ENCODE data around the gene DCTD. TPM values are rescaled to one million over a fixed set of nuclear protein-coding genes. Genes with fewer than 3 reads are reported as not detected.

The DCTD gene
- total RNA-seq, 1 donor from 2014 or later, result 93.7 TPM

- peaks cover 2% of the 10 kb centered on the region for H3K4me1 Mint-ChIP-seq
- H3K4me3 Mint-ChIP-seq, result no peak overlapping the region
- H3K27ac Mint-ChIP-seq, result no peak overlapping the region
- peaks cover 43% of the 10 kb centered on the region for H3K27me3 Mint-ChIP-seq (ENCODE audit: low read depth)
- TF ChIP-seq CTCF (IDR thresholded peaks at IDR 0.05; ENCODE audit: unreplicated experiment), result no peak
- no peaks in the 10 kb centered on the region for H3K36me3 Mint-ChIP-seq
- no peaks in the 10 kb centered on the region for H3K9me3 Mint-ChIP-seq
- no peak for DNase-seq (ENCODE audit: low spot score in 2 of 2, unreplicated experiment in 2 of 2)
Observed at GRCh38 chr4:182939680-182940079, 22.5 kb upstream of the DCTD start.

DNA sequence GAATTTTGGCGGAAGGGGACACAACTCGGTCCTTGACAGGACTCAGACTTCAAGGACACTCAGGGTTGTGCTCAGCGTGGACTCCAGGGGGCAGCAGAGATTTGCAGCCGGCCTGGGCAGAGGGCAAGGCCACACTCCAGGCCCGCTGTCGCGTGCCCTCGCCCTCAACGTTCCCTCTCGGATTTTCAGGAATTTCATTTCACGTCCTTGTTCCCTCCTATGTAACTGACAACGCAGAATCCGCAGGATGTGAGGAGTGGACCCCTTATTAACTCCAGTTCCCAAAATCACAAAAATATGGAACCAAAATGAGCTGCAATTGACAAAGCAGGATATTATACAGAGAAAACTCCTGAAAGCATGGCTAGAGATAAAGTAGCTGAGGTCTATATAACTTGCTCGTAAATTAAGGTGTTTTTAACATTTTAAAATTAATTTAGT is 21.0 kb upstream of the DCTD start:
- H3K4me1 Mint-ChIP-seq, result peaks cover 2% of the 10 kb centered on the region
- peak in 1 of 2 experiments; percentile 74 for DNase-seq (ENCODE audit: low spot score in 2 of 2, unreplicated experiment in 2 of 2)
- H3K4me3 Mint-ChIP-seq, result no peak overlapping the region
- no peak overlapping the region for H3K27ac Mint-ChIP-seq
- no peaks in the 10 kb centered on the region for H3K36me3 Mint-ChIP-seq
- H3K9me3 Mint-ChIP-seq, result no peaks in the 10 kb centered on the region
- peaks cover 43% of the 10 kb centered on the region for H3K27me3 Mint-ChIP-seq (ENCODE audit: low read depth)
- peak; percentile 67 for TF ChIP-seq CTCF (IDR thresholded peaks at IDR 0.05; ENCODE audit: unreplicated experiment)

- Mint-ChIP-seq H3K4me1 (peaks cover 2% of the 10 kb centered on the region), H3K9me3 (no peaks in the 10 kb centered on the region), H3K27ac (no peak overlapping the region), H3K4me3 (no peak overlapping the region), H3K36me3 (no peaks in the 10 kb centered on the region), H3K27me3 (ENCODE audit: low read depth) (peaks cover 40% of the 10 kb centered on the region)
- DNase-seq (ENCODE audit: low spot score in 2 of 2, unreplicated experiment in 2 of 2), result no peak
- no peak for TF ChIP-seq CTCF (IDR thresholded peaks at IDR 0.05; ENCODE audit: unreplicated experiment)
Observed at GRCh38 chr4:182937268-182938204, 20.4 kb upstream of the DCTD start.

DNA sequence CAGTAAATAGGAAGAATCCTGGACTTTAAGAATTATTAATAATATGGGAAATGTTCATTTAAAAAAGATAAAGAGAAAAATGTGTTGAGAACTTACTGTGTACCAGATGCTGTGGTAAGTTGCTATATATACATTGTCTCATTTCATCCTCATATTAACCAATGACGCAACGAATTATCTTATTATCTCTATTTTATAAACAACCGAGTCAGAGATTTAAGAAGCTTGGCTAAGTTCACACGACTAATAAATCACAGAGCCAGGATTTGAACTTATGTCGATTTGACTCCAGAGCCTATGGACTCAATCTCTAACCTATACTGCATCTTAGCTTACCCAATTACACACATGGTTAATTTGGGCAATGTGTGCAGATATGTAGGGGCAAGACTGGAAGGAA is 15.5 kb upstream of the DCTD start:
- Mint-ChIP-seq H3K4me3 (no peak overlapping the region), H3K27ac (no peak overlapping the region), H3K9me3 (no peaks in the 10 kb centered on the region), H3K36me3 (no peaks in the 10 kb centered on the region), H3K4me1 (peaks cover 17% of the 10 kb centered on the region), H3K27me3 (ENCODE audit: low read depth) (peaks cover 22% of the 10 kb centered on the region)
- no peak for TF ChIP-seq CTCF (IDR thresholded peaks at IDR 0.05; ENCODE audit: unreplicated experiment)
- no peak for DNase-seq (ENCODE audit: low spot score in 2 of 2, unreplicated experiment in 2 of 2)

GRCh38 chr4:182931691-182932345 is 14.6 kb upstream of the DCTD start:
- no peak for DNase-seq (ENCODE audit: low spot score in 2 of 2, unreplicated experiment in 2 of 2)
- no peak for TF ChIP-seq CTCF (IDR thresholded peaks at IDR 0.05; ENCODE audit: unreplicated experiment)
- H3K27me3 Mint-ChIP-seq (ENCODE audit: low read depth), result peaks cover 15% of the 10 kb centered on the region
- H3K4me3 Mint-ChIP-seq, result no peak overlapping the region
- H3K36me3 Mint-ChIP-seq, result no peaks in the 10 kb centered on the region
- no peaks in the 10 kb centered on the region for H3K9me3 Mint-ChIP-seq
- H3K27ac Mint-ChIP-seq, result no peak overlapping the region
- peaks cover 23% of the 10 kb centered on the region for H3K4me1 Mint-ChIP-seq

Measured in mesothelial cell of epicardium (in vitro differentiated cells).